Liver (tissue), 9 donors: ENCODE results near the gene TLR1. TPM values are rescaled to one million over a fixed set of nuclear protein-coding genes. Genes with fewer than 3 reads are reported as not detected.

Experiments used
- DNase-seq: peaks from one replicate; pipeline ENCODE4 v3.0.0-alpha.2; 2017; ENCODE audit warnings: low spot score
- H3K27ac ChIP-seq, 2 donors: one replicate each; pipeline ENCODE4 v1.7.0; 2013; ENCODE audit warnings: inconsistent platforms in 2 of 2, low read length in 2 of 2, control low read depth in 1 of 2, low read depth in 1 of 2, mild to moderate bottlenecking in 1 of 2
- H3K27me3 ChIP-seq, 4 donors: one replicate each; pipeline versions ENCODE4 v1.6.1 to v1.7.0; 2013; ENCODE audit warnings: low read length in 3 of 4, inconsistent platforms in 1 of 4, mild to moderate bottlenecking in 1 of 4, moderate library complexity in 1 of 4; ENCODE audit not compliant: control insufficient read depth in 4 of 4, insufficient read depth in 4 of 4
- H3K36me3 ChIP-seq, 4 donors: one replicate each; pipeline versions ENCODE4 v1.6.1 to v1.7.0; 2013; ENCODE audit warnings: low read length in 3 of 4, mild to moderate bottlenecking in 3 of 4, low read depth in 1 of 4, moderate library complexity in 1 of 4; ENCODE audit not compliant: control insufficient read depth in 4 of 4, insufficient read depth in 3 of 4
- H3K4me1 ChIP-seq, 4 donors: one replicate each; pipeline versions ENCODE4 v1.6.1 to v1.7.0; 2013; ENCODE audit warnings: low read length in 3 of 4, mild to moderate bottlenecking in 3 of 4, moderate library complexity in 1 of 4; ENCODE audit not compliant: control insufficient read depth in 4 of 4, insufficient read depth in 4 of 4
- H3K4me3 ChIP-seq, 3 donors: one replicate each; pipeline versions ENCODE4 v1.6.1 to v1.7.0; 2013; ENCODE audit warnings: low read length in 3 of 3, control low read depth in 1 of 3, low read depth in 1 of 3, mild to moderate bottlenecking in 1 of 3
- H3K9ac ChIP-seq, 2 donors: one replicate each; pipeline ENCODE4 v1.7.0; 2013; ENCODE audit warnings: low read length in 2 of 2, mild to moderate bottlenecking in 2 of 2, moderate library complexity in 2 of 2, control low read depth in 1 of 2, low read depth in 1 of 2
- H3K9me3 ChIP-seq, 4 donors: one replicate each; pipeline versions ENCODE4 v1.6.1 to v1.7.0; 2013; ENCODE audit warnings: low read length in 3 of 4; ENCODE audit not compliant: control insufficient read depth in 4 of 4
- EGR1 ChIP-seq, 2 donors: IDR thresholded peaks; 2 replicates each; pipeline ENCODE4 v1.6.1; 2016 to 2018; ENCODE audit warnings: antibody characterized with exemption in 2 of 2, low read depth in 2 of 2
- FOXA2 ChIP-seq: IDR thresholded peaks from 2 replicates; pipeline ENCODE4 v1.6.1; 2016; ENCODE audit warnings: antibody characterized with exemption
- GABPA ChIP-seq, 2 donors: IDR thresholded peaks in 1 of 2; conservative IDR thresholded peaks in 1 of 2; 2 replicates each; pipeline ENCODE4 v1.6.1; 2016; ENCODE audit warnings: antibody characterized with exemption in 2 of 2, mild to moderate bottlenecking in 1 of 2, moderate library complexity in 1 of 2
- HNF4A ChIP-seq, 2 donors: conservative IDR thresholded peaks; 2 replicates each; pipeline ENCODE4 v1.6.1; 2016; ENCODE audit warnings: antibody characterized with exemption in 2 of 2, mild to moderate bottlenecking in 2 of 2
- HNF4G ChIP-seq: IDR thresholded peaks from 2 replicates; pipeline ENCODE4 v1.6.1; 2016; ENCODE audit warnings: antibody characterized with exemption
- JUND ChIP-seq, 2 donors: IDR thresholded peaks; 2 replicates each; pipeline ENCODE4 v1.6.1; 2016; ENCODE audit warnings: antibody characterized with exemption in 2 of 2
- MAX ChIP-seq: IDR thresholded peaks from 2 replicates; pipeline ENCODE4 v1.6.1; 2016; ENCODE audit warnings: antibody characterized with exemption
- NR2F2 ChIP-seq: IDR thresholded peaks from 2 replicates; pipeline ENCODE4 v1.6.1; 2016; ENCODE audit warnings: antibody characterized with exemption
- RAD21 ChIP-seq, 2 donors: IDR thresholded peaks; 2 replicates each; pipeline ENCODE4 v1.6.1; 2016; ENCODE audit warnings: antibody characterized with exemption in 2 of 2, mild to moderate bottlenecking in 2 of 2
- RXRA ChIP-seq, 2 donors: IDR thresholded peaks; 2 replicates each; pipeline ENCODE4 v1.6.1; 2017 to 2018; ENCODE audit warnings: antibody characterized with exemption in 2 of 2, mild to moderate bottlenecking in 1 of 2
- SP1 ChIP-seq: IDR thresholded peaks from 2 replicates; pipeline ENCODE4 v1.6.1; 2018; ENCODE audit warnings: antibody characterized with exemption, mild to moderate bottlenecking
- TAF1 ChIP-seq: conservative IDR thresholded peaks from 2 replicates; pipeline ENCODE4 v1.6.1; 2016; ENCODE audit warnings: antibody characterized with exemption, mild to moderate bottlenecking
- YY1 ChIP-seq: IDR thresholded peaks from 2 replicates; pipeline ENCODE4 v1.6.1; 2016; ENCODE audit warnings: antibody characterized with exemption, mild to moderate bottlenecking
- WGBS: extraction: QIAGEN DNeasy Blood & Tissue Kit; methylation state at CpG from one replicate; pipeline ENCODE4 v1.1.7; 2013; 5-methylcytosine and 5-hydroxymethylcytosine counted together
- polyA plus RNA-seq, 2 donors: library from polyadenylated mRNA; stranded (reverse) in 1 of 2; unstranded in 1 of 2; fragments of 200-250 nt in 1 of 2; fragments of >200 nt in 1 of 2; fragmentation: Nextera tagmentation in 1 of 2; extraction: Ambion mirVana in 1 of 2; gene quantifications; one replicate each; pipeline versions ENCODE4 v1.2.1 to v1.2.3, GENCODE V29; 2013 to 2015
- total RNA-seq, 2 donors: library from RNA; depleted of rRNA; stranded (reverse); fragments of >200 nt; gene quantifications; one replicate each; pipeline ENCODE4 v1.2.3, GENCODE V29; 2014
- TF ChIP-seq, protein P1 (sequence below): IDR thresholded peaks from 2 replicates; pipeline ENCODE4 v1.6.1; 2016; ENCODE audit warnings: antibody characterized with exemption, mild to moderate bottlenecking
- donor health status: healthy.
- donor health status: healthy.
- donor health status: healthy.
- donor health status: healthy.
- donor health status: healthy.

The TLR1 gene
- total and polyA plus RNA-seq, 4 donors, result 2.7 to 10.0 (median 6.4) TPM

DNA sequence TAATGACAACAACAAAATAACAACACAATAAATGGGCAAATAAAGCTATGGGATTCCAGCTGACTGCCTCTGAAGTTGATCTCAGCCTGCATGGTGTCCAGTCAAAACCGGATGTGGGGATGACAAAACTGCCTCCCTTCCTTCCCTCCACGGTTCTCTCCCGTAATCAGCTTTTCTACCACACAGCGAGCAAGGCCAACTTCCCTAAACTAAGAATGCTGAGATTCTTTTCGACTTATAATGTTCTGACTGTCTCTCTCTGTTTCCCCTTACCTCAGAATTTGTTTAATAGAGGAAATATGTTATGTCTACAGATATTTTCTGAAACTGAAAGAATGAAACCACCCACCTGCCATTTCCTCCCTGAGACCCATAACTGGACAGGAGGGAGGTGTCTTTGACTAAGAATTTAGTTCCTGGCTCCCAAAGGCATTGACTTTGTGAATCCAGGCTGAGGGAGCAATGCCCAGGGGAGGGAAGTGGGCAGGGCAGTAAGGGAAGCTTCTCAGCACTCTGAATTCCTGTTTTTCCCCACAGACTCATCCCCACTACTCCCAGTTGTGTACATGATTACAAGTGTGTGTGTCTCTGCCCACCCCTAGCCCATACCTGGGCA, 1.0 kb upstream of the TLR1 start (continued):
- TF ChIP-seq JUND (IDR thresholded peaks at IDR 0.05), result no peak
- TF ChIP-seq FOXA2, result no peak
- TF ChIP-seq HNF4A (conservative IDR thresholded peaks at IDR 0.05), result no peak
- no peak for TF ChIP-seq TAF1
- TF ChIP-seq MAX, result no peak
- TF ChIP-seq HNF4G, result no peak
- TF ChIP-seq SP1, result no peak

DNA sequence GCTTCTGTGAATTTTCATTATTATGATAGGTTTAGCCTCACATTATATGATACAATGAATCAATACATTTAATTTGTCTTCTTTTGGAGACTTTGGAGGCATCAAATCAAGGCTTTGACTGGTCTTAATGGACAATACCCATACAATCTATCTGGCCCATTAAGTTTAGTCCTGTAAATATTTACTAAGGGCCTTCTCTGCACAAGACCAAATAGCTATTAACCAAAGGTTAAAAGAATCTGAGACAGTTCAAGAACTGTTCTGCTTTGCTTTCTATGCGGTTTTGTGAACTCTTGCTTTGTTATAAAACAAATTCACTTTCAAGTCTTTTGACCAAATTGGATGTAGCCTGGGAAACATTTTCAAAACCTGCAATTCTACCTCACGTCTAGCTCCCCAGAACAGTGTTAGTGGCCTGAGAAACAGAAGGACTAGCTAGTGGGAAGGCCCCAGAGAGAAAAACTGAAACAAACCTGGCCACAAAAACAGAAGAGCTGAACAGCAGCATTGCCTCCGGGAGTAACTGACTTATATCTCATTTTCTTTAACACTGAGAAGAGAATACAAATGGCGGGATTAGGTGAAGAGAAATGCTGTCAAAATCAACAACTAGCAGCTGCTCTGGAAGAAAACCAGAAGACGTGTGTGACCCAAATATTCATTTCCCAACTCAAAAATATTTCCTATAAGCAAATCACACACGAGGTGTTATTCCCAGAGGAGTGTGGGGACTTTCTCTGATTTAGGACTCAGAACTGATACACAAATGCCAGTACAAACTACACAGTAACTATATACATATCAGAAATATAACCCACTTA, 548 bp downstream of the TLR1 start:
- no peaks in the 10 kb centered on the region for H3K27me3 ChIP-seq
- peak overlapping the region; percentile 66 to 74 for H3K27ac ChIP-seq
- peak overlapping the region; percentile 47 to 52 (median 50) for H3K4me3 ChIP-seq
- WGBS, result 10% methylated on average over 6 of the region's 6 CpGs
- no peak for TF ChIP-seq YY1
- no peak for TF ChIP-seq FOXA2
- no peak for TF ChIP-seq SP1
- peak in 1 of 2 donors; percentile 3 for TF ChIP-seq RXRA (IDR thresholded peaks at IDR 0.05)
- no peak for TF ChIP-seq HNF4G
- TF ChIP-seq, protein P1, sequence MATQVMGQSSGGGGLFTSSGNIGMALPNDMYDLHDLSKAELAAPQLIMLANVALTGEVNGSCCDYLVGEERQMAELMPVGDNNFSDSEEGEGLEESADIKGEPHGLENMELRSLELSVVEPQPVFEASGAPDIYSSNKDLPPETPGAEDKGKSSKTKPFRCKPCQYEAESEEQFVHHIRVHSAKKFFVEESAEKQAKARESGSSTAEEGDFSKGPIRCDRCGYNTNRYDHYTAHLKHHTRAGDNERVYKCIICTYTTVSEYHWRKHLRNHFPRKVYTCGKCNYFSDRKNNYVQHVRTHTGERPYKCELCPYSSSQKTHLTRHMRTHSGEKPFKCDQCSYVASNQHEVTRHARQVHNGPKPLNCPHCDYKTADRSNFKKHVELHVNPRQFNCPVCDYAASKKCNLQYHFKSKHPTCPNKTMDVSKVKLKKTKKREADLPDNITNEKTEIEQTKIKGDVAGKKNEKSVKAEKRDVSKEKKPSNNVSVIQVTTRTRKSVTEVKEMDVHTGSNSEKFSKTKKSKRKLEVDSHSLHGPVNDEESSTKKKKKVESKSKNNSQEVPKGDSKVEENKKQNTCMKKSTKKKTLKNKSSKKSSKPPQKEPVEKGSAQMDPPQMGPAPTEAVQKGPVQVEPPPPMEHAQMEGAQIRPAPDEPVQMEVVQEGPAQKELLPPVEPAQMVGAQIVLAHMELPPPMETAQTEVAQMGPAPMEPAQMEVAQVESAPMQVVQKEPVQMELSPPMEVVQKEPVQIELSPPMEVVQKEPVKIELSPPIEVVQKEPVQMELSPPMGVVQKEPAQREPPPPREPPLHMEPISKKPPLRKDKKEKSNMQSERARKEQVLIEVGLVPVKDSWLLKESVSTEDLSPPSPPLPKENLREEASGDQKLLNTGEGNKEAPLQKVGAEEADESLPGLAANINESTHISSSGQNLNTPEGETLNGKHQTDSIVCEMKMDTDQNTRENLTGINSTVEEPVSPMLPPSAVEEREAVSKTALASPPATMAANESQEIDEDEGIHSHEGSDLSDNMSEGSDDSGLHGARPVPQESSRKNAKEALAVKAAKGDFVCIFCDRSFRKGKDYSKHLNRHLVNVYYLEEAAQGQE, result no peak
- no peak for DNase-seq
- no peaks in the 10 kb centered on the region for H3K9me3 ChIP-seq
- peak overlapping the region; percentile 53 to 96 for H3K9ac ChIP-seq
- H3K36me3 ChIP-seq, result peaks cover 0 to 12% (median 11%) of the 10 kb centered on the region in 4 donors
- H3K4me1 ChIP-seq, result peaks cover 0 to 17% (median 6%) of the 10 kb centered on the region in 4 donors

DNA sequence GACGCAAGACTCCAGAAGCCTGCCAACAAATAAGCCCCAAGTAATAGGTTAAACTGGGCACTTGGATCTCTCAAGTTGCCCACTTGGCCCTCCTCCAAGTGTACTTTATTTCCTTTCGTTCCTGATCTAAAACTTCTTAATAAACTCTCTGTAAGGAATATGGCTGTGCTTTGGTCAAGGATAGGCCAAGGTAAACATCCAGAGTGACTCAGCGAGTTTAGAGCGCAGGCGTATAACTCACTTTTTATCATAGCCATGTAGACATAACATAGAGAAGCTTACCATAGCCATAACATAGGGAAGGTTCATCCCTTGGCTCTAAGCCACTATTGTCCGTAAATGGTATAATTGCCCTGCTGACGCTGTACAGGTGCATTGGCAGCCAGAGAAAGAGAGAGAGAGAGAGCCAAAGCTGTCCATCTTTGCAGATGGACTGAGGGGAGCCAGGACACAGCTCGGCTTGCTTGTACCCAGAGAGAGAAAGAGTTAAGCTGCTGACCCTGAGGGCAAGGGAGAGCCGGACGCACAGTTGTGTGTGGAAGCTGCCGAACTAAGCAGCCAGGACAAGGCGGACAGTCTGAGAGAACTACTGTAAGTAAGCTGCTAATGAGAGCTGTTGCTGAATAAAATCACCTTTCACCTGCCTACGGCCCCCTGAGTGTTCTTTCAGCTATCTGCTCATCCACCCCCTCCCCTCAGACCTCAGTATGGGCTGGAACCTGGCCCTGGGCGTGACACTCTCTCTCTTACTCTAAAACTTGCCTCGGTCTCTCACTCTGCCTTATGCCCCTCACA, 1.8 kb downstream of the TLR1 start:
- Histone ChIP-seq H3K9ac (no peak overlapping the region), H3K36me3 (peaks cover 0 to 24% (median 17%) of the 10 kb centered on the region in 4 donors)

More for the DNA sequence above, 1.8 kb downstream of the TLR1 start:
- TF ChIP-seq RAD21 (IDR thresholded peaks at IDR 0.05) (no peak), RXRA (IDR thresholded peaks at IDR 0.05) (no peak), GABPA (IDR thresholded peaks at IDR 0.05 in 1 of 2, conservative IDR thresholded peaks at IDR 0.05 in 1 of 2) (no peak), TAF1 (no peak), NR2F2 (no peak), EGR1 (IDR thresholded peaks at IDR 0.05; ENCODE audit: low read depth in 2 of 2) (no peak)
- WGBS, result 84% methylated on average over 15 of the region's 15 CpGs
- Histone ChIP-seq H3K9me3 (no peaks in the 10 kb centered on the region), H3K4me3 (peak overlapping the region in 1 of 3 donors; percentile 1), H3K4me1 (peaks cover 0 to 17% (median 6%) of the 10 kb centered on the region in 4 donors), H3K27ac (no peak overlapping the region), H3K27me3 (no peaks in the 10 kb centered on the region)
- no peak for DNase-seq
